GM10248 (cell line): ENCODE data around the gene PADI4.
A peak's percentile ranks its signal among the peaks of the same experiment; 100 is the strongest.

Source experiments
- CTCF ChIA-PET: fragments of 300-600 bp; sonication (Branson Sonifier 250); formaldehyde crosslinking; extraction: SDS; loops from one replicate; lab custom pipeline; 2021; ENCODE audit warnings: antibody characterized with exemption; lab: Yijun Ruan, JAX
- POLR2A ChIA-PET: fragments of 350-650 bp; sonication (Branson Sonifier 250); formaldehyde crosslinking; extraction: SDS; loops from one replicate; lab custom pipeline; 2020; ENCODE audit warnings: antibody characterized with exemption; lab: Yijun Ruan, JAX
- DNase-seq: peaks from one replicate; pipeline ENCODE4 v3.0.0; 2012; ENCODE audit errors: extremely low spot score
- CTCF ChIP-seq: IDR thresholded peaks from 2 replicates; pipeline ENCODE4 v1.5.1; 2012; ENCODE audit warnings: mild to moderate bottlenecking, low read depth; ENCODE audit errors: extremely low read depth, missing control alignments, control extremely low read depth

The PADI4 gene

GRCh38 chr1:17330856-17331255, 22.9 kb downstream of the PADI4 start:
- POLR2A ChIA-PET: no interaction called here
- TF ChIP-seq CTCF: no peak
- CTCF ChIA-PET: interaction anchor here (1.5 kb wide), 1 partner anchor 93 kb away, joined by 3 read pairs; no protein-coding TSS in a partner anchor

GRCh38 chr1:17333081-17333480, 25.1 kb downstream of the PADI4 start:
- CTCF ChIA-PET: interaction anchor here (0.8 to 1.0 kb wide), 2 partner anchors 207 to 381 kb away, joined by 3 to 4 read pairs; no protein-coding TSS in a partner anchor
- no peak for TF ChIP-seq CTCF
- peak; percentile 2 for DNase-seq
- POLR2A ChIA-PET: no interaction called here

More at GRCh38 chr1:17330856-17331255, 22.9 kb downstream of the PADI4 start:
- DNase-seq: no peak

- peak; percentile 70 for TF ChIP-seq CTCF
- ChIA-PET POLR2A (no interaction called here), CTCF (interaction anchor here (0.6 to 2.1 kb wide), 9 partner anchors 9 to 279 kb away, joined by 3 to 9 read pairs (median 3); no protein-coding TSS in a partner anchor)
- DNase-seq: peak; percentile 62
Observed at GRCh38 chr1:17335821-17336710, 28.1 kb downstream of the PADI4 start.

- no peak for TF ChIP-seq CTCF
- POLR2A ChIA-PET: no interaction called here
- CTCF ChIA-PET: interaction anchor here (0.8 to 1.2 kb wide), 3 partner anchors 11 to 33 kb away, joined by 3 read pairs; no protein-coding TSS in a partner anchor
- DNase-seq: no peak
Observed at GRCh38 chr1:17338706-17339493, 30.9 kb downstream of the PADI4 start.

GRCh38 chr1:17339521-17339920, 31.5 kb downstream of the PADI4 start:
- ChIA-PET CTCF (interaction anchor here (0.8 to 1.2 kb wide), 2 partner anchors 10 to 32 kb away, joined by 3 read pairs; no protein-coding TSS in a partner anchor), POLR2A (no interaction called here)
- DNase-seq: no peak
- TF ChIP-seq CTCF: no peak

GRCh38 chr1:17340358-17340757, 32.4 kb downstream of the PADI4 start:
- CTCF ChIA-PET: no interaction called here
- POLR2A ChIA-PET: no interaction called here
- TF ChIP-seq CTCF: no peak
- DNase-seq: no peak
